HUES48 (cell line): Measurements from ENCODE around the gene TES.
A peak's percentile ranks its signal among the peaks of the same experiment; 100 is the strongest.

Experiments
- H3K27ac ChIP-seq: one replicate; pipeline ENCODE4 v1.7.0; 2013; ENCODE audit warnings: low read depth, low read length, inconsistent platforms
- H3K27me3 ChIP-seq: 2 replicates; pipeline ENCODE4 v1.6.1; 2013; ENCODE audit warnings: mild to moderate bottlenecking, low read length; ENCODE audit not compliant: control insufficient read depth, insufficient read depth
- H3K36me3 ChIP-seq: 2 replicates; pipeline ENCODE4 v1.6.1; 2013; ENCODE audit warnings: low read length; ENCODE audit not compliant: control insufficient read depth, insufficient read depth
- H3K4me1 ChIP-seq: 2 replicates; pipeline ENCODE4 v1.6.1; 2013; ENCODE audit warnings: mild to moderate bottlenecking, low read length; ENCODE audit not compliant: control insufficient read depth, insufficient read depth
- H3K4me3 ChIP-seq: 2 replicates; pipeline ENCODE4 v1.5.1; 2013; ENCODE audit warnings: mild to moderate bottlenecking, low read depth, low read length
- H3K9ac ChIP-seq: 2 replicates; pipeline ENCODE4 v1.6.1; 2013; ENCODE audit warnings: mild to moderate bottlenecking, low read depth, low read length, moderate library complexity
- H3K9me3 ChIP-seq: 2 replicates; pipeline ENCODE4 v1.6.1; 2013; ENCODE audit warnings: low read length; ENCODE audit not compliant: control insufficient read depth, insufficient read depth

TES gene

GRCh38 chr7:116194115-116194514 is 16.2 kb upstream of the TES start:
- Histone ChIP-seq H3K36me3 (no peaks in the 10 kb centered on the region), H3K9me3 (no peaks in the 10 kb centered on the region), H3K27ac (no peak overlapping the region), H3K27me3 (no peaks in the 10 kb centered on the region), H3K9ac (no peak overlapping the region), H3K4me1 (no peaks in the 10 kb centered on the region), H3K4me3 (no peak overlapping the region)

- Histone ChIP-seq H3K4me1 (no peaks in the 10 kb centered on the region), H3K9ac (no peak overlapping the region), H3K27me3 (no peaks in the 10 kb centered on the region), H3K36me3 (no peaks in the 10 kb centered on the region), H3K4me3 (no peak overlapping the region), H3K9me3 (no peaks in the 10 kb centered on the region), H3K27ac (no peak overlapping the region)
Measured at GRCh38 chr7:116195451-116195850, 14.9 kb upstream of the TES start.

- no peak overlapping the region for H3K27ac ChIP-seq
- H3K36me3 ChIP-seq, result no peaks in the 10 kb centered on the region
- no peak overlapping the region for H3K9ac ChIP-seq
- no peaks in the 10 kb centered on the region for H3K27me3 ChIP-seq
- H3K4me3 ChIP-seq, result no peak overlapping the region
- no peaks in the 10 kb centered on the region for H3K9me3 ChIP-seq
- no peaks in the 10 kb centered on the region for H3K4me1 ChIP-seq
Measured at GRCh38 chr7:116196947-116197346, 13.4 kb upstream of the TES start.

- Histone ChIP-seq H3K36me3 (no peaks in the 10 kb centered on the region), H3K9me3 (no peaks in the 10 kb centered on the region), H3K27ac (no peak overlapping the region), H3K27me3 (no peaks in the 10 kb centered on the region), H3K4me3 (no peak overlapping the region), H3K4me1 (no peaks in the 10 kb centered on the region), H3K9ac (no peak overlapping the region)
Measured at GRCh38 chr7:116197360-116197759, 13.0 kb upstream of the TES start.

GRCh38 chr7:116198748-116199410 is 11.5 kb upstream of the TES start:
- Histone ChIP-seq H3K27me3 (no peaks in the 10 kb centered on the region), H3K36me3 (no peaks in the 10 kb centered on the region), H3K9me3 (no peaks in the 10 kb centered on the region), H3K4me1 (no peaks in the 10 kb centered on the region), H3K9ac (no peak overlapping the region), H3K27ac (no peak overlapping the region), H3K4me3 (no peak overlapping the region)

- H3K27ac ChIP-seq, result no peak overlapping the region
- H3K9me3 ChIP-seq, result no peaks in the 10 kb centered on the region
- H3K4me1 ChIP-seq, result no peaks in the 10 kb centered on the region
- no peaks in the 10 kb centered on the region for H3K36me3 ChIP-seq
- H3K27me3 ChIP-seq, result no peaks in the 10 kb centered on the region
- no peak overlapping the region for H3K9ac ChIP-seq
- no peak overlapping the region for H3K4me3 ChIP-seq
Measured at GRCh38 chr7:116200963-116201362, 9.4 kb upstream of the TES start.

DNA sequence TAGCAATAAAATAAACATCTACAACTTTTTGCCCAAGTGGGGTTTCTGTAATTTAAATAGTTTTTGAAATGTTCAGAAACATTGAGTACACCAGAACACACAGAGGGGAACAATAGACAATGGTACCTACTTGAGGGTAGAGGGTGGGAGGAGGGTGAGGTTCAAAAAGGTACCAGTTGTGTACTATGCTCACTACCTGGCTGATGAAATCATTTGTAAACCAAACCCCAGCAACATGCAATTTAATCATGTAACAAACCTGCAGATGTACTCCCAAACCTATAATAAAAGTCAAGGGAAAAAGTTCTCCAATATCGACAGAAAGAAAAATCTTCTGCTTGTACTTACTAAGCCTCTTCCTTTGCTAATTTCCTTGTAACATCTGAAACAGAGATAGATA is 4.2 kb upstream of the TES start:
- Histone ChIP-seq H3K36me3 (no peaks in the 10 kb centered on the region), H3K4me3 (no peak overlapping the region), H3K27ac (no peak overlapping the region), H3K9me3 (no peaks in the 10 kb centered on the region), H3K9ac (no peak overlapping the region), H3K4me1 (no peaks in the 10 kb centered on the region), H3K27me3 (peaks cover 8% of the 10 kb centered on the region; the same call in 1 of the 2 replicates)

- H3K9ac ChIP-seq, result no peak overlapping the region
- H3K9me3 ChIP-seq, result no peaks in the 10 kb centered on the region
- no peak overlapping the region for H3K4me3 ChIP-seq
- peaks cover 3% of the 10 kb centered on the region; the same call in 1 of the 2 replicates for H3K4me1 ChIP-seq
- H3K36me3 ChIP-seq, result no peaks in the 10 kb centered on the region
- H3K27ac ChIP-seq, result no peak overlapping the region
- peaks cover 17% of the 10 kb centered on the region for H3K27me3 ChIP-seq
Measured at GRCh38 chr7:116208919-116209318, 1.4 kb upstream of the TES start.

DNA sequence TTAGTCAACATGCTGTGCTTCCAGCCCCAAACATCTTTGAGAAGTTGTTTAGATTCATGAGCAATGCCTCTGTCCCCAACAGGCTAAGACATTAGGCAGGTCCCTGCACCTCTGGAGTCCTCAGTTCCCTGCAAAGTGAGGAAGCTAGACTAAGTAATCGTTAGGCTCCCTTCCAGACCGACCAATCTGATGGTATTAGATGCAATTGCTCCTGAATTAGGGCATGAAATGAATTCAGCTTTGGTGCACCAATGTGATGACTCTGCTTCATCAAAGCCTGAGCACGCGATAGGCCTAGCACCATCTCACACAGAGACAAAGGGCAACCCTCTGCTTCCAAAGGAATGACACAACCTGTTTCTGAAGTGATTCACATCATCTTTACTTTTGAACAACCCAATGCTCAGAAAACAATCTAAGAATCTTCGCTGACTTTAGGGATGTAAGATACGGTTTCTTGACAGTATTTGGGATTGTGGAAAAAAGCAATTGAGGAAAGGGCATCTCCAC is 723 bp upstream of the TES start:
- Histone ChIP-seq H3K4me3 (peak overlapping the region; percentile 93), H3K36me3 (no peaks in the 10 kb centered on the region), H3K27ac (no peak overlapping the region), H3K9me3 (no peaks in the 10 kb centered on the region), H3K9ac (no peak overlapping the region), H3K4me1 (peaks cover 3% of the 10 kb centered on the region; the same call in 1 of the 2 replicates), H3K27me3 (peaks cover 17% of the 10 kb centered on the region)

- Histone ChIP-seq H3K27ac (peak overlapping the region; percentile 84), H3K4me3 (peak overlapping the region; percentile 93)
Measured at GRCh38 chr7:116211006-116211912, 920 bp downstream of the TES start.

More at GRCh38 chr7:116211006-116211912, 920 bp downstream of the TES start:
- Histone ChIP-seq H3K9ac (peak overlapping the region; percentile 76), H3K27me3 (peaks cover 17% of the 10 kb centered on the region), H3K36me3 (no peaks in the 10 kb centered on the region), H3K4me1 (peaks cover 12% of the 10 kb centered on the region; the same call in 1 of the 2 replicates), H3K9me3 (no peaks in the 10 kb centered on the region)
